ENCODE measurements around the gene PIK3R4.

The PIK3R4 gene

GRCh38 chr3:130746246-130747039 lies at the start of gene PIK3R4:
TSS of gene PIK3R4 (minus strand) at chr3:130746829. CDS start at chr3:130745218, 1,611 bp downstream.
- DNase-seq (ENCODE audit: low read depth): peak; percentile 93

DNA sequence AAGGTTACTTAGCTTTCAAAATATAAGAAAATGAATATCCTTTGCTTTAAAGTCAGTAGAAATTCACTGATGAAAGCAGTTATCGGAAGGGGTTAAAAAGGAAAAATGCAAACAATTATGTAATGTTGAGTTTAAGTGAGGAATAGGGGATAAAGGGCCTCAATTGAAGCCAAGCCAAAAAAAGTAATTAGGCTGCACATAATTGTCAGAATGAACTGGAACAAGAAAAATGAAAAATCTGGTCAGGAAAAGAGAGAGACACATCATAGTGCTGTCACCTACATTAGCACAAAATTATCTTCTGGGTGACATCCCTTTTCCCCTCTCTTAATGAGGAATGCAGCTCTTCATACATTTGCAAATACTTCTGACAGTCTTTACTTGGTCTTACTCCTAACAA lies 48.8 kb upstream of the PIK3R4 start:
- no peak for DNase-seq (ENCODE audit: low read depth)

DNA sequence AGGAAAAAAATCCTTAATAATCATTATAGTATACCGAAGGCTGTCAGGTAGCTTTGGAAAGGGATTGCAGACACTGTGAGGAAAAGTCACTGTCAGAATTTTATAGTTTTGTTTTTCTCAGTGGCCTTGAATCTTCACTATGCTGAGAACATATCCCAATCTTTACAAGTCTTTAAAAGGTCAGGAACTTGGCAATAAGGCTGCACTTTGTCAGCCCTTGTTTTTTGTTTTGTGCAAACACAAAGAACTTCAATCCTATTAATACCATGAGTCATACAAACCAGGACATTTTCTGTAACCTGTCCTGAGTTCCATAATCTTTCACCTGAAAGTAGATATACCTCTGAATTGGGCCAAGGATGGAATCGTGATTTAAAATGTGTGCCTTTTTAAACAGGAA lies 45.6 kb upstream of the PIK3R4 start:
- no peak for DNase-seq (ENCODE audit: low read depth)

DNA sequence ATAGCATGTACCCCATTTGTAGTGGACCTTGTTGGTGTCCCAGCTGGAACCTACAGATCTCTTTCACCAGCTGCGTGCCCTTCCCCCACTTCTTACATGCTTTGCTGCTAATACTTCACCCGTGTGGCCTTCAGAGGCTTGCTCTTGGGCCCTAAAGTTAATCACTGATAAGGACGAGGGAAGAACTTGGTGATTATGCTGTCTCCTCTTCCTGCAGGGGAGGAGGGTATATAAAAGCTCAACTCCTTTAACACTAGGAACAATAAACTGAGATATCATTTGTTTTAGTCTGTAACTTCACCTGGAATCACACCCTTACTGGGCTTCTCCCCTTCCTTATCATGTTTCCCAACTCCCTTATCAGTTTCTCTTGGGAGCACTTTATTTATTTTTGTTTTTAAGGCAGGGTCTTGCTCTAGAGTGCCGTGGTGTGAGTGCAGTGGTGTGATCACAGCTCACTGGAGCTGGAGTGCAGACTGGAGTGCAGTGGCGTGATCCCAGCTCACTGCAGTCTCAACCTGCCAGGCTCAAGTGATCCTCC lies 43.2 kb upstream of the PIK3R4 start:
- no peak for DNase-seq (ENCODE audit: low read depth)

- DNase-seq (ENCODE audit: low read depth): no peak
Observed at GRCh38 chr3:130787422-130788068, 40.9 kb upstream of the PIK3R4 start.

DNA sequence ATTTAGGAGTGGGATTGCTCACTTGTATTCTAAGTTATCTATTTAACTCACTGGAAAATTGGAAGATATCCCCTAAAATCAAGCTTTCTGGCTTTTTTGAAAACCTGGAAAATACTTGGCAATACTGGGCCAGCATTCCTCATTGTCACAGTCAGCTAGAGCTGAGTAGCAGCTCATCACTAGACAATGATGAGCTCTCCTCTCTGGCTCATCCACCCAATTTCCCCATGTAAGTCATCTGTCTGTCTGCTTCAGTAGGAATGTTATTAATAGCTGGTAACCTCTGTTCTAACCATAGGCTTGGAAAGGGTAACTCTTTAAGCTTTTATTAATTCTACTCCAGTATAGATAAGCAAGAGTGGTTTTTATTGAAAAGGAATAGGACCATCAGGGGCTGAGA lies 39.7 kb upstream of the PIK3R4 start:
- no peak for DNase-seq (ENCODE audit: low read depth)

DNA sequence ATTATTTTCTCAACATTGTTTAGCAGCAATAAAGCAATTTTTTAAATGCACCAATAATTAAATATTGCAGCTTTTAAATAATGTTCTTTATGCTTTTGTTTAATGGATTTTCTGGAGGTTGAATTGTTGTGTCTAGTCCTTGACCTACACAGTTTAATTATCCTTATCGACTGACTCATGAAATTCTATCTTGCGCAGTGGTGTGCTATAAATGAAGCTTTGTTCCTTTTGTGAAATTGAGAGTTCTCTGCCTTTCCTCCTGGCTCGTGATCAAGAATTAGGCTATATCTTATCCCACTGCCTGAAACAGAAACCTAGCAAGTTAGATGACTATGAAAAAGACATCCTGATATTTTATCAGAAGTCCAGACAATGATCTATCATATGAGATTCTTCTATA lies 37.0 kb upstream of the PIK3R4 start:
- DNase-seq (ENCODE audit: low read depth): no peak

- DNase-seq (ENCODE audit: low read depth): no peak
Observed at GRCh38 chr3:130779486-130779885, 32.9 kb upstream of the PIK3R4 start.

GRCh38 chr3:130779031-130779430 lies 32.4 kb upstream of the PIK3R4 start:
- DNase-seq (ENCODE audit: low read depth): no peak

DNA sequence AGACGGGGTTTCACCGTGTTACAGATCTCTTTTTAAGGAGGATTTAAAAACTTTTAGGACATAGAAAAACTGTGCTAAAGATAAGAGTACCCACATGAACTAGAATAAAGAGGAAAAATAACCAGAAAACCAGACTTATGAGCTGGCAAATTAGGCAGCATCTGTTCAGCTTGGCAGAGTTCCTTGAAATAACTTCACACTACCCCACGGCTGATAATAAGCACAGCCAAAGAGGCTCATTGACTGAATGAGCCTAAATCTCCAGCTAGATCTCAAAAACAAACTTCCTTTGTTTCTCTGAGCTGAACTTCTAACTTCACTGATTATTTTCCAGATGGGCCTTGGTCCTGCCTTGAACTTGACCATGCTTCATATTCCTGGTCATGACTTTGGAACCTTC lies 26.7 kb upstream of the PIK3R4 start:
- no peak for DNase-seq (ENCODE audit: low read depth)

DNA sequence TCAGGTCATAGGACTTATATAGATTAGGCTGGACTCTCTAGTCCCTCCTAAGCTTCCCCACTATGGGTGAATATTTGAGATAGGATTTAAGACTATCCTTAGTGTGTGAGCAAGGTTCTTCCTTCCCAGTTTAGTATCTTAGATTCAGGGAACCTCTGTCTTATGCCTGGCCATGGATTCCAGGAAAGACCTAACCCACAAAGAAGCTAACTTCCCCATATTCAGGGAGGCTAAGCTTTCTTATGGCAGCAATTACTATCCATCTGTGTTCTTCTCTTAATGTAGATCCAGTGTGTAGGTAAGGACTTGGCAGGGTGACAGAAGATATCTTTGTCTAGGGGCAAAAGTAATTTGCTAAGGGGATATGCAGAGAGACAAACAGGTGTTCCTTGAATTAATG lies 25.5 kb upstream of the PIK3R4 start:
- no peak for DNase-seq (ENCODE audit: low read depth)

- DNase-seq (ENCODE audit: low read depth): no peak
Observed at GRCh38 chr3:130770644-130771043, 24.0 kb upstream of the PIK3R4 start.

- no peak for DNase-seq (ENCODE audit: low read depth)
Observed at GRCh38 chr3:130761730-130762311, 15.2 kb upstream of the PIK3R4 start.

DNA sequence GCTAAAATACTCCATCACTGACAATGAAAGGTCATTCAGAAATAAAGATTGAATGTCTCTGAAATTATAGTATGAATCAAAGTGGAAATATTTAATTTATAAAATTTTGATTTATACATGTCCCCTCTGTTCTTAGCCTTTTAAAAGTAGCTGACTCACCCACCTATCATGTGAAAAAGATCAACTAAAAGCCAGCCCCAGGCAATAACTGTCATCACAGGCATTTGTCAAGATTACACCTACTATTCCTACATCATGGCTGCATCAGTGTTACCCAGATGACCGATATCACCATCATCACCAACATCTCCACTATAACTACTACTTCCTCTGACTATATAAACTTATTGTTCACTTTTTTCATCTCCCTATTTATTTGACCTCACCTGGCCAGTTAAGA lies 14.3 kb upstream of the PIK3R4 start:
- no peak for DNase-seq (ENCODE audit: low read depth)

DNA sequence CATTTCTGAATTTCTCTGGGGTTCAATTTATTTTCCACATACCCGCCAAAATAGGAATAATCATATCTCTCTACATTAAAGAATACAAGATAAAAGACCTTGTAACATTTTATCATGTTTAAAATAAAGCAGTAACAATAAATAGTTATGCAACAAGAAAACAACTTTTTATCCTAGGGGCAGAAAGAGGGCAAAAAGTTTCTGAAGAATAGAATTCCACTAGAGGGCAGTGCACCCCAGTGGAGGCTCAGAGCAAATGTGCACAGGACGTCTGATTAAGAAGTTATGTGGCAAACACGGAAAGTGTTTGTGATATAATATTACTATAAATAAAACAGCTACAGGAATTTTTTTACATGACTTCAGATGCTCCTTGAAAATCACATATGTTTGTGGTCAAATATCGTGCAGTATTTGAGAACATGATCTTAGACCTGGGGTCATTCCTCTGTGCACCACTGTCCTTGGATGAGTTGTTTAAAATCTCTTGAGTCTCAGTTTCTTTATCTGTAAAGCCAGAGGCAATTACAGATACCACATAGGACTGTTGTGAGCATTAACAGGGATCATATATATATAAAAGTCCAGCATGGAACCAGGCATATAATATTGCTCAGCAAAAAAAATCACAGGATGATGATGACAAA lies 13.2 kb upstream of the PIK3R4 start:
- DNase-seq (ENCODE audit: low read depth): no peak

GRCh38 chr3:130758624-130759369 lies 12.2 kb upstream of the PIK3R4 start:
- DNase-seq (ENCODE audit: low read depth): no peak

GRCh38 chr3:130757611-130758150 lies 11.1 kb upstream of the PIK3R4 start:
- no peak for DNase-seq (ENCODE audit: low read depth)

- DNase-seq (ENCODE audit: low read depth): no peak
Observed at GRCh38 chr3:130755666-130756065, 9.0 kb upstream of the PIK3R4 start.

DNA sequence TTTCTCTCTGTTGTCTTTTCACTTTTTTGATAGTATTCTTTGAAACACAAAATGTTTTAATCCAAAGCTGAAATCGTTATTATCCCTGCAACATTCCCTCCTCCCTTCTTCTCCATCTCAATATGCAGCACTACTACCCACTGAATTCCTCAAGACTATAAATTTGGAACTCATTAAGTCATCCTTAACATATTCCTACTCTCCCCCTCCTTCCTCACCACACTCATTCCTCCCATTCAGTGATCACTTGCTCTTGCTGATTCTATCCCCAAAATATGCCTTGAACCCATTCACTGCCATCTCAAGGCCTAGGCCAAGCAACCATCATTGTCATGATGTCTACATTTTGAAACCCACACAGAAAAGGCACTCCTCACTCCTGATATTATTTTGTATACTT lies 2.4 kb upstream of the PIK3R4 start:
- no peak for DNase-seq (ENCODE audit: low read depth)

DNA sequence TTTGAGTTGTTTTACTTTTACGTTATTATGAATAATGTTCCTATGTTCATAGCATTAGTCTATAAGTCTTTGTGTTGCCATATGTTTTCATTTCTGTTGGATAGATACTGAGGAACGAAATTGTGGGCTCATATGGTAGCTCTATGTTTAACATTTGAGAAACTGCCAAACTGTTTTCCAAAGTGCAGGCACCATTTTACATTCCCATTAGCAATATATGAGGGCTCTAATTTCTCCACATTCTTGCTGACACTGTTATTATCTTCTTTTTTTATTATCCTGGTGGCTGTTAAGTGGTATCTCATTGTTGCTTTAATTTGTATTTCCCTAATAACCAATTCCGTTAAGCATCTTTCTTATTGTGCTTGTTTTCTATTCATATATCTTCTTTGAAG lies 1.8 kb upstream of the PIK3R4 start:
- DNase-seq (ENCODE audit: low read depth): no peak

DNA sequence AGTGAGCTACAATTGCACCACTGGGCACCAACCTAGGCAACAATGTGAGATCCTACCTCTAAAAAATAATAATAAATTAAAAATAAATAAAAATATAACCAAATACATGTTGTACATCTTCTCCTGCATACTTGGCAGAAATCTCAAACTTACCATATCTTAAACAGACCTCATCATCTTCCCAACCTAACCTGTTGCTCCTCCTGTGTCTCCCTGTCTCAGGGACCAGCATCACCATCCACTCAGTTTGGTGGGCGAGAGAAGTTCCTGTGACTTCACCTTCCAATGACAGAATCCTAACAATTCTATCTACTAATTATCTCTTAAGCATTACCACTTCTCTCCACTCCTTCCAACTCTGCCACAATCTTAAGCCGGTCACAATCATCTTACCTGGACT lies 3.3 kb downstream of the PIK3R4 start:
- DNase-seq (ENCODE audit: low read depth): no peak
